WERI-Rb-1 (cell line): ENCODE measurements around the gene TEX54.
A peak's percentile ranks its signal among the peaks of the same experiment; 100 is the strongest.

Source experiments
- DNase-seq: peaks from one replicate; pipeline ENCODE4 v3.0.0-alpha.2; 2020
- H3K27ac ChIP-seq: fragments of 250-450 bp; sonication (Bioruptor Pico); 2 replicates; pipeline ENCODE4 v1.5.1; 2020; ENCODE audit warnings: mild to moderate bottlenecking, moderate library complexity
- H3K27me3 ChIP-seq: fragments of 250-450 bp; sonication (Bioruptor Pico); 2 replicates; pipeline ENCODE4 v1.5.1; 2021; ENCODE audit warnings: mild to moderate bottlenecking, low read depth, moderate library complexity; ENCODE audit not compliant: insufficient read depth, severe bottlenecking
- H3K36me3 ChIP-seq: fragments of 250-450 bp; sonication (Bioruptor Pico); 2 replicates; pipeline ENCODE4 v1.5.1; 2020; ENCODE audit warnings: mild to moderate bottlenecking, moderate library complexity
- H3K4me3 ChIP-seq: 2 replicates; pipeline ENCODE4 v1.5.1; 2011; ENCODE audit warnings: low read depth, mild to moderate bottlenecking, control low read depth, low read length
- H3K9me3 ChIP-seq: fragments of 250-450 bp; sonication (Bioruptor Pico); 2 replicates; pipeline ENCODE4 v1.5.1; 2021; ENCODE audit warnings: mild to moderate bottlenecking, moderate library complexity; ENCODE audit not compliant: severe bottlenecking
- TF ChIP-seq, protein P1 (sequence below): IDR thresholded peaks from 2 replicates; pipeline ENCODE4 v1.5.1; 2011; ENCODE audit warnings: low read depth, mild to moderate bottlenecking, control low read depth, inconsistent platforms, low read length

TEX54 gene

DNA sequence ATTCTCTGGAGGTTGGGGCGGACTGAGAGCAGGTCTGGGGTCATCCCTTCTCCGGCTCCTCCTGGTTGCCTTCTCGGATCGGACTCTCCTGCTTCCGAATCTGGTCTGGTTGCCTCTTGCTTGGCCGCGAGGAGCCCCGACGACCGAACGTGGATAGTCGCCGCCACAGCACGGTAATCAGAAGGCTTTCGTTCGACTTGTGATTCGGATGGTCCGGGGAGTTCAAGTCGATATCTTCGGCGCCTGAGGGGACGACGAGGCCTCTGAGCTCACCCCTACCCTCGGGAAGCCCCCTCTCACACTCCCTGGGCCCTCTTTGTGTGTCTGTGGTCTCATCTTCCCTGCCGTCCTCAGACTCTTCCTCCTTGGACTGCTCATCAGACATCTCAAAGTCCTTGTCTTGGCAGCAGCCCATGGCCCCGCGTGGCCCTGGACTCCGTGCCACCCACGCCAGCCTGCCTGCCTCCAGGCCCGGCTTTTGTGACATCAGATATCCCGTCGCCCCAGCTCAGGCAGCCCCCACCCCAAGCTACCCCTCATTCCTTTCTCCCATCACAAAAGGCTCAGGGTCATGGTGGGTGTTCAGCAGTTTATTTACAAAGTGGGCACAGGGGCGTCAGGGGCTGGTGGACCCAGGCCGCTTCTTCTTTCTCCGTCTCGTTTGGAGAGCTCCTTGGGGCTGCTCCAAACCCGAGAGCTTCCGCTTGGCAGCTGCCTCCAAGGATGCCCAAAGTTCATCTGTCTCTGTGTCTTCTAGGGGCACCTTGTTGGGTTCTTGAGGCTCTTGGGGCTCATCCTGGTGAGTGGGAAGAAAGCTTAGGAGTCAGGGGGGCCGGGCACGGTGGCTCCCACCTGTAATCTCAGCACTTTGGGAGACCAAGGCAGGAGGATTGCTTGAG is at the start of gene TEX54:
TEX54 (minus strand) TSS at position 506 of the 899 bp plus-strand sequence.
- peak within 1 kb of the TSS; percentile 68 for H3K4me3 ChIP-seq
- no peak for DNase-seq
- TF ChIP-seq, protein P1, sequence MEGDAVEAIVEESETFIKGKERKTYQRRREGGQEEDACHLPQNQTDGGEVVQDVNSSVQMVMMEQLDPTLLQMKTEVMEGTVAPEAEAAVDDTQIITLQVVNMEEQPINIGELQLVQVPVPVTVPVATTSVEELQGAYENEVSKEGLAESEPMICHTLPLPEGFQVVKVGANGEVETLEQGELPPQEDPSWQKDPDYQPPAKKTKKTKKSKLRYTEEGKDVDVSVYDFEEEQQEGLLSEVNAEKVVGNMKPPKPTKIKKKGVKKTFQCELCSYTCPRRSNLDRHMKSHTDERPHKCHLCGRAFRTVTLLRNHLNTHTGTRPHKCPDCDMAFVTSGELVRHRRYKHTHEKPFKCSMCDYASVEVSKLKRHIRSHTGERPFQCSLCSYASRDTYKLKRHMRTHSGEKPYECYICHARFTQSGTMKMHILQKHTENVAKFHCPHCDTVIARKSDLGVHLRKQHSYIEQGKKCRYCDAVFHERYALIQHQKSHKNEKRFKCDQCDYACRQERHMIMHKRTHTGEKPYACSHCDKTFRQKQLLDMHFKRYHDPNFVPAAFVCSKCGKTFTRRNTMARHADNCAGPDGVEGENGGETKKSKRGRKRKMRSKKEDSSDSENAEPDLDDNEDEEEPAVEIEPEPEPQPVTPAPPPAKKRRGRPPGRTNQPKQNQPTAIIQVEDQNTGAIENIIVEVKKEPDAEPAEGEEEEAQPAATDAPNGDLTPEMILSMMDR = no peak
- H3K27ac ChIP-seq = peak within 1 kb of the TSS; percentile 85
- H3K36me3 ChIP-seq = peaks cover 51% of the 10 kb centered on the region
- no peaks in the 10 kb centered on the region for H3K27me3 ChIP-seq
- H3K9me3 ChIP-seq = no peaks in the 10 kb centered on the region

GRCh38 chr11:62882431-62882749 is 49.7 kb upstream of the TEX54 start:
- H3K4me3 ChIP-seq = peak overlapping the region; percentile 71
- peaks cover 94% of the 10 kb centered on the region for H3K36me3 ChIP-seq
- H3K9me3 ChIP-seq = no peaks in the 10 kb centered on the region
- TF ChIP-seq, protein P1 = no peak
- H3K27me3 ChIP-seq = no peaks in the 10 kb centered on the region
- H3K27ac ChIP-seq = peak overlapping the region; percentile 98
- DNase-seq = no peak

- TF ChIP-seq, protein P1 = no peak
- peak overlapping the region; percentile 71 for H3K4me3 ChIP-seq
- no peaks in the 10 kb centered on the region for H3K9me3 ChIP-seq
- no peaks in the 10 kb centered on the region for H3K27me3 ChIP-seq
- H3K36me3 ChIP-seq = peaks cover 94% of the 10 kb centered on the region
- peak overlapping the region; percentile 98 for H3K27ac ChIP-seq
- peak; percentile 92 for DNase-seq
These were observed 49.2 kb upstream of the TEX54 start for GRCh38 chr11:62881579-62882430.

DNA sequence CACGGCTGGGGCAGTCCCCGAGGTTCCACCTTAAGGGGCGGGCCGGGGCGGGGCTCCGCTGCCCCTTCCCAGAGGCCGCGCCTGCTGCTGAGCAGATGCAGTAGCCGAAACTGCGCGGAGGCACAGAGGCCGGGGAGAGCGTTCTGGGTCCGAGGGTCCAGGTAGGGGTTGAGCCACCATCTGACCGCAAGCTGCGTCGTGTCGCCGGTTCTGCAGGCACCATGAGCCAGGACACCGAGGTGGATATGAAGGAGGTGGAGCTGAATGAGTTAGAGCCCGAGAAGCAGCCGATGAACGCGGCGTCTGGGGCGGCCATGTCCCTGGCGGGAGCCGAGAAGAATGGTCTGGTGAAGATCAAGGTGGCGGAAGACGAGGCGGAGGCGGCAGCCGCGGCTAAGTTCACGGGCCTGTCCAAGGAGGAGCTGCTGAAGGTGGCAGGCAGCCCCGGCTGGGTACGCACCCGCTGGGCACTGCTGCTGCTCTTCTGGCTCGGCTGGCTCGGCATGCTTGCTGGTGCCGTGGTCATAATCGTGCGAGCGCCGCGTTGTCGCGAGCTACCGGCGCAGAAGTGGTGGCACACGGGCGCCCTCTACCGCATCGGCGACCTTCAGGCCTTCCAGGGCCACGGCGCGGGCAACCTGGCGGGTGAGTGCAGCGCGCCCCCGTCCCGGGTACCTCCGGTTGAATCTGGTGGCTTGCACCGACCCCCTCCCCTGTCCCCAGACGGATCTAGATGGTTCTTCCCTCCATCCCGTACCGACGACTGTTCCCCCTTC is 48.4 kb upstream of the TEX54 start, which contains the start of gene SLC3A2:
SLC3A2 (plus strand) TSS at position 94 of the 776 bp plus-strand sequence; CDS start at position 222, 128 bp downstream.
- Histone ChIP-seq H3K27me3 (no peaks in the 10 kb centered on the region), H3K4me3 (peak within 1 kb of the TSS; percentile 71), H3K36me3 (peaks cover 89% of the 10 kb centered on the region), H3K9me3 (no peaks in the 10 kb centered on the region), H3K27ac (peak within 1 kb of the TSS; percentile 98)
- DNase-seq = peak; percentile 88
- TF ChIP-seq, protein P1 = peak; percentile 87

DNA sequence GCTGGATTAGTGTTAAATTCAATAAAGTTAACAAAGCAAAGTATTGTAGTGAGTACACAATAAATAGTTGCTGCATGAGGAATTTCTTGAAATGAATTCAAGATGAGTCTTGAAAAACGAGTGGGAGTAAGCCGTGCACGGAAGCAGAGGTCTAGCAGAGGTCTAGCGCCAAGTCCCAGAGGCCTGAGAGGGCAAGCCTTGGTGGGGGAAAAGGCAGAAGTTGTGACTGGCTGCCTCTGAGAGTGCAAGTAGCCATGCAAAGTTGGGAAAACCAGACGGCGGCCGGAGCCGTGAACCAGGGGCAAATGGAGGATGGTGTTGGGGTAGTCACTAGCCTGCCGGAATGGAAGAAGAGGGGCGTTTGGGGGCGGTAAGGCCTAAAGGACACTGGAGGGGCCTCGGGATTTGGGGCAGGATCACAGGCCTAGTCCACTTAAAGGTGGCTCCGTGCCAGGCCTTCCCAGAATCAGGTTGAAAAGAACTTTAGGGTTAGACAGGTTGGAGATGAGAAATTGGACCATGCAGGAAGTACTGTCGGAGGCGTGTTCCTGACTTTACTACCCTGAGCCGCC is 47.7 kb upstream of the TEX54 start:
- no peaks in the 10 kb centered on the region for H3K27me3 ChIP-seq
- H3K27ac ChIP-seq = peak overlapping the region; percentile 98
- H3K36me3 ChIP-seq = peaks cover 88% of the 10 kb centered on the region
- TF ChIP-seq, protein P1 = no peak
- no peak for DNase-seq
- H3K9me3 ChIP-seq = no peaks in the 10 kb centered on the region
- peak overlapping the region; percentile 71 for H3K4me3 ChIP-seq
